Fibroblast of the conjunctiva (primary cell): ENCODE measurements around the gene FAM81A.
"Not testable (repeated sequence)": the region's sequence is repeated elsewhere in the genome, so short reads cannot be mapped to it uniquely, and the experiment has no call there.

Experiments
- DNase-seq: peaks from one replicate; pipeline ENCODE4 v3.0.0-alpha.2; 2010; ENCODE audit warnings: low read depth

The FAM81A gene

DNA sequence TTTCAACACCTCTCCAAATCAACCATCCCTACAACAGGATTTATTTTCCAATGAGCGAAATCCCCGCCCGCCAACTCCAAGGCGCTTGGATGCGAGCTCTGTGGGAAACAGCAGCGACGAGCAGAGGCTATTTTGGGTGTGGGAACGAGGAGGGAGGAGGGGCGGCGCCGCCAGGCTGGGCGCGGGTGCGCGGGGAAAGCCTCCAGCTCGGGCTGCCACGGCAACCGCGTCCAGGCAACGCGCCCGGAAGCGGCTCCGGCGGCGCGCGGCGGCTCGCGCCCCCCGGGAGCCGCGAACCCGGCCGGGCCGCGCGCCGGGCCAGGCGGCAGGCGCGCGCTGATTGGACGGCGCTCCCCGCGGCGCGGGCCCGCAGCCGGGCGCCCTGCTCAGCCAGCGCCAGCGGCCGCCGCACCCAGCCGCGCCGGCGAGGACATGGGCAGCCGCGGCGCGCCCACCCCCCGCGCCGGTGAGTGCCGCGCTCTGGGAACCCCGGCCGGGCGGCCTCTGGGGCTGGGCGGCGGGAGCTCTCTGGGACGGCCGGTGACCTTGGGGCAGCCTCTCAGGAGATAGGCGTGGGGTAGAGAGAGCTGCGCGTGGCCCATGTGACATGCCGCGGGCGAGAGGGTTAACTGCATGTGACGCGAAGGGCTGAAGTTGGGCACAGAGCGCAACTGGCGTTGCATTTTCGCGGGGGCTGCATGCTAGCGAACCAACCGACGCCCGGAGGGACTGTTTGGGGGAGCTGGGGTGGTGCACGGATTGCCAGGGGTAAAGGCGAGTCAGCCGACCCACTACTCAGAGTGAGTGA lies at the start of gene FAM81A:
TSS of gene FAM81A (plus strand) at position 370 of the 808 bp plus-strand sequence. CDS start 20,441 bp downstream, outside the sequence.
- DNase-seq, result peak; percentile 13

DNA sequence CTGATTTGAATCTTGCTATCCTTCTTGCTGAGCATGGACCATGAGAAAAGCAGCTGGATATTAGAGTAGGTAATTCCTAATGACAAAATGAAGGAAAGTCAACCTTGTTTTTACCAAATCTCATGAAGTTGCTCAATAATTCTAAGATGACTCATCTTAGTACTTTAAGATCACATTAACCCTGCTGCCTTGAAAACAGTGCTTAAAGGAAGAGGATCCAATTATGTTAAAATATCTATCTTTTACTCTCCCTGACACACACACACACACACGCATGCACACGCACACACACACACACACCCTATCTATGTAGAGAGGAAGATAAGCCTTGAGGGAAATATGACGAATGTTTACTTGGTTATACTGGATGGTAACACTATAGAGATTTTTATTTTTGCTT lies 49.3 kb upstream of the FAM81A start:
- peak; percentile 22 for DNase-seq

DNA sequence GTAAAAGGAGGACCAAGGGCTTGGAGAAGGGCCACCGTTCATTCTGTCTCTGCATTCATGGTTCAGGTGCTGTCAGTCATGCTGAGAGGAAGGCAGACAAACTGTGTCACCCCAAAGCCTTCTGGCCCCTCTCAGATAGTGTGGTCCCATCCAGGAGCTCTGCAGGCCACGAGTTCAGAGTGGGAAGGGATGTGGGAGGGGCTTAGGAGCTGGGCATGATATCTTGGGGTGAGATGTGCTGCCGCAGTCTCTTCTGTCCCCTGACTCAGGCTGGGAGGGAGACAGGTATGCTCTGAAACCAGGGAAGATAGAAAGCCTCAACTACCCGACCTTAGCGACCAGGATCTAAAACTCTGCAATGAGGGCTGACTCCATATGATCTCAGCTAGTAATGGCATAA lies 45.7 kb upstream of the FAM81A start:
- no peak for DNase-seq

DNA sequence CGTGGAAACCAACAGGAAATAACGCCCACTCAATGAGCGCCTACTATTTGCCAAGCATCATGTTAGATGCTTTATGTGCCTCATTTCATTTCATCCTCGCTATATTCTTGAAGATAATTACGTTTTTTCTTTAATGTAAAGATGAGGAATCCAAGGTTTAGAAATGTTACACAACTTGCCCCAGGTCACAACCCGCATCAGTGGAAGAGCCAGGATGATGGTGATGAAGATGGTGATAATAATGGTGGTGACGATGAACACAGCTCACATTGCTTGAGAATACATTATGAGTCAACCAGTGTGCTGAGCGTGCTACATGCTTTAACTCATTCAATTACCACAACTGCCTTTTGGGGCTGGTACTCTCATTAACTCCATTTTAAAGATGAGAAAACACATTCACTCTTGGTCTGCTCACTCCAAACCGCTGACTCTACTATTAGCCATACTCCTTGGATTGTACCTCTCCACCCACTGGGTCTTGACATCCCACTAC lies 43.8 kb upstream of the FAM81A start:
- no peak for DNase-seq

DNA sequence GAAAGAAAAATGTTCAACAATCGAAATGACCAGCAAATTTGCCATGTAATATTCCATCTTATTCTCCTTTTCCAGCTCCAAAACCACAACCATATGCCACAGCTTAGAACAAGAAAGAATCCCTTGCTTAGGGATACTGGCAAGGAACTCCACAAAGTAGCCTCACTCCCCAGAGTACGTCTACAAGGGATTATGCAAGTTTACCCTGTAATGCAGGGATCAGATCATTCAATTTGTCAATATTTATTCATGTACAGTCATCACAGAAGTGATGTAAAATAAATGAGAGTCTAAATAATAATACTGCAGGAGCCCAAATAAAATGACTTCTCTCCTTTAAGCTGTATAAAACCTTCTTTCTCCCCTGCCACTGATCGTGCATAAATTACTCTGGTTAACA lies 41.8 kb upstream of the FAM81A start:
- DNase-seq, result no peak

DNA sequence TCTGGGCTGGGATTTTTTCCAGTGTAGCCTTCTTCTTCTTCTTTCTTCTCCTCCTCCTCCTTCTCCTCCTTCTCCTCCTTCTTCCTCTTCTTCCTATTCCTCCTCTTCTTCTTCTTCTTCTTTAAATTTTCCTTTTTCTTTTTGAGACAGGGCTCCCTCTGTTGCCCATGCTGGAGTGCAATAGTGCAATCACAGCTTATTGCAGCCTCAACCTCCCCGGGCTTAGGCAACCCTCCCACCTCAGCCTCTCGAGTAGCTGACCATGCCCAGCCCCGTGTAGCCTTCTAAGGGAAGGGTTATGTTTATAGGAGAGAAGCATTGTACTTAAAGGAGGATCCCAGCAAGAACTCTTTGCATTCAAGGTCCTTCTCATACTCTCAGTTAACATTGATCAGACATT lies 41.3 kb upstream of the FAM81A start:
- DNase-seq, result no peak

DNA sequence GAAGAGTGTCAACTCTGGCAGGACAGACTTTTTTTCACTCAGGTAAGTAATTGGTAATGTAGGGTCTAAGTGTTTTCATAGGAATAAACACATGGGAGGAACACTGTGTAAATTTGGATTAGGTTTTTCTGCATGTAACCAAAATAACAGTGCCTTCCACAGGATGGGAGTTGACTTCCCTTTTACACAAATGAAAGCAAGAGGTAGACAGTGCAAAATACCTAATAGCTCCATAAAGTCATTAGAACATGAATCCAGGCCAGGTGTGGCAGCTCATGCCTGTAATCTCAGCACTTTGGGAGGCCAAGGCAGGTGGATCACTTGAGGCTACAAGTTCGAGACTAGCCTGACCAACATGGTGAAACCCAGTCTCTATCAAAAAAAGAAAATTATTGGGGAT lies 39.8 kb upstream of the FAM81A start:
- no peak for DNase-seq

DNA sequence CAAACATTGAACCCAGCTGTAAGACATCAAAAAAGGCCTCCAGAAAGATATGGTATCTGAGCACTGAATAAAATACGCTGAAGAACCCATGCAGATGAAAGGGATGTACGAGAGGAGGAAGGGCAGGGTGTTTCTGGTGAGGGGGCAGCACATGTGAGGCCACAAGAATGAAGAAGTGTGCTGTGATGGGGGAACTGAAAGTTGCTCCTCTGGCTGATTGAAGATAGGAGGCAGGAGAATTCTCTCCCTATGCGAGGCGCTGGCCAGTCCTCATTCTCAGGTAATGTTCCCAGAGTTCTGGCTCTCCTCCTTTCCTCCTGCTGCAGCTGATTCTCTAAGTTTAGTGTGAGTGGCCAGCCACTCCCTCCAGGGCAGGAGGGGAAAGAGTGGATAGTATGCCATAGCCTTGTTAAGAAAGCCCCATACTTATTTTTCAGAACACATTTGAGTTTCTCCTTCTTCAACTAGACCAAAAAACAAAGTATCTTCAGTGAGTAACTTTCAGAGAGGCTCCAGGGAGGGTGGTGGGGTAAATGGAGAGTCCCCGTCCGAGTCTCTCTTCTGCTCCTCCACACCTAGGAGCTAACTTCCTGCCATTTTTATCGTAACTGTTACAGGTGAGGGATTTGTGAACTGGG lies 38.4 kb upstream of the FAM81A start:
- no peak for DNase-seq

DNA sequence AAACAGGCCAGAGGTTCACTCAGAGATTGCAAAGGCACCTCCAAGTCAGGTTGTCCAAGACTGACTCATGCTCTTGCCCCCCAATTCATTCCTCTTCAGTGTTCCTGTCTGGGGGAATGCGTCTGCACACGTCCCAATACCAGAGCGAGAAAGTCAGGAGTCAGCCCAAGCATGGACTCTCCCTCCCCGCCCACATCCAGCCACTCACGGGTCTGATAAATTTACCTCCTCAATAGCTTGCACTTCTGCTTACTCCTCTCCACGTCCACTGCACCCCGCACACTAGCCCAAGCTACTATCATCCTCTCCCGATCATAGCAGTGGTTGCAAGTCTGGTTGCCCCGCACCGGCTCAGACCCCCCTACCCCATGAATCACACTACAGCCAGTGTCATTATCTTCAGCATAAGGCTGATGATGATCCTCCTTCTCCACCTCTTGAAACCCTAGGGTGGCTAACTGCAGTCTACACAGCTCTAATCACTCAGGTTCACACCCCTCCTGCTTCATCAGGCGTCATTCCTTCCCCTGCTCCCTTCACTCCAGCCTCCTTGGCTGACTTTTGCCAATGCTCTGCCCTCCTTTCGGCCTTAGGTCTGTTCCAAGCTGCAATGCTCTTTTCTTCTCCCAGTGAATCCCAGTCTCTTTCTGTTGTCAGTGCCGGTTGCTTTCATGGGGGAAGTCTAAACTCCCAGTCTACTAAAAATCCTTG lies 37.7 kb upstream of the FAM81A start:
- no peak for DNase-seq

DNA sequence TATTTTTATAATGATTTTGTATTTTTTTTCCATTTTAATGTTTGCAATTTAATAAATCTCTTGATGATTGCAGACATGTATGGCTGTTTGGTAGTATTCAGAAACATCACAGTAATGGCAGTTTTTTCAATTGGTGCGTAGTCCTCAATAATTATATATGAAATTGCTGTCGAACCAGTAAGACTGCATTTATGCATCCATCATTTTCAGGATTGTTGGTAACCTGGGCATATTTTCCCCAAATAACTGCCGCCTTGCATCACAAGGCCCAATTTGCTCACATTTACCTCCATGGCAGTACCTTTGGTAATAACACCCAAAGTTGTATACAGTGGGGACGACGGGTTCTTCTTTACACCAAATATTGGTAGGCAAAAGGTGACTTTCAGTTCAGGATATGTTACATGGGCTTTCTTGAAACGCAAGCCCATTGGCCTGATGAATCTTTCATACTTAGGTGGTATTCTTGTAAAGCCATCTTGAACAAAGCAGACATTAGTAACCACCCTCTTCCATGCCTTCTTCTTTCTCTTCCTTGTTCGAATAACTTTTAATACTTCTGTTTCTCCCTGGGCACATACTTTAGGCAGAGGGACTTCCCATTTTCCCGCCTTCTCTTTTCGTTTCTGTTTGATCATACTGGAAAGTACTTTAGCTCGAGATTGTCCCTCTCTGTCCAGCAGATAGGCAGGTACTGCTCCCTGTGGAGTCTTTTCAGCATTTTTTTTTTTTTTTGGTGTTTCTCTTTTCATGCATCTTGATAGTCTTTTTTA lies 36.7 kb upstream of the FAM81A start:
- DNase-seq, result not testable (repeated sequence)

DNA sequence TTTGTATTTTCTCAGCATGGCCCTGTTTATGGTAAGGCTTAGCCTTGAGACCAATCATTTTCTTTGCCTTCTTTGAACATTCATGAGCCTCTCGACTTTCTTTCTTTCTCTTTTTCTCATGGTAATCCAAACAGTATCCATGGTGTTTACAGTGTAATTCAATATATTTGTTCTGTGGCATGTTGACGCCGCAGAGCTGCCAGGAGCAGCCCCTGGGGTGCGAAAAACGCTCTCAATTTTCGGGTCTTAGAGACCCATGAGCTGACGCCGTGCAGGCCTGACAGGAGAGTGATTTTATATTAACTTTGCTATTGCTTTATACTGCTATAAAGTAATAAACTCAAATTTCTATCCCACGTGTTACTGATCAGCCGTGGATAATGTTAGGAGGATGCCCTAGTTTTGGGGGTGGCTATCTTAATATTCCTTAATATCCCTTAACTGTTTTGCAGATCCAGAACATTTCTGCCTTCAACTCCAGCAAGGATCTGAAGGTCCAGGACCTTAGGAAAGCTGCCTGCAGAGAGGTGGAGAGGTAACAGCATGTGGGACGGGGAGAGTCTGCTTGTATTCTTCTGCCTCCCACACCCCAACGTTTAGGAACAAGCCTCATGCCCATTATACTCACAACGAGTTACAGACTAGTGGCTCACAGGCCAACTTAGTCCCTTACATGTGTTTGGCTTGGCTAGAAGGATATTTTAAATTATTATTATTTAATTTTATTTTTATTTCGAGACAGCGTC lies 36.0 kb upstream of the FAM81A start:
- DNase-seq, result no peak

DNA sequence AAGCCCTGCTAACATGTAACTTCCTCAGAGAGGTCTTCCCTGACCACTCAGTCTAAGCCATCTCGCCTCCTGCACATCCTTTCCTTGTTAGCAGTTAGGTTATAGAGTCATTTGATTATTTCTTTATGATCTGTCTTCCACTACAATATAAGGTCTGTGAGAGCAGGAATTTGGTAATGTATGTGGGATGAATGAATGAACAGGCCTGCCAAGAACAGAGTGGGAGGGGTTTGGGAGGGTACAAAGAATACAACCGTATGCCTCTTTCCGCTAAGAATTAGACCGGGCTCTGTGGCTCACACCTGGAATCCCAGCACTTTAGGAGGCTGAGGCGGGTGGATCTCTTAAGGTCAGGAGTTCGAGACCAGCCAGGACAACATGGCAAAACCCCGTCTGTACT lies 32.9 kb upstream of the FAM81A start:
- DNase-seq, result no peak

DNA sequence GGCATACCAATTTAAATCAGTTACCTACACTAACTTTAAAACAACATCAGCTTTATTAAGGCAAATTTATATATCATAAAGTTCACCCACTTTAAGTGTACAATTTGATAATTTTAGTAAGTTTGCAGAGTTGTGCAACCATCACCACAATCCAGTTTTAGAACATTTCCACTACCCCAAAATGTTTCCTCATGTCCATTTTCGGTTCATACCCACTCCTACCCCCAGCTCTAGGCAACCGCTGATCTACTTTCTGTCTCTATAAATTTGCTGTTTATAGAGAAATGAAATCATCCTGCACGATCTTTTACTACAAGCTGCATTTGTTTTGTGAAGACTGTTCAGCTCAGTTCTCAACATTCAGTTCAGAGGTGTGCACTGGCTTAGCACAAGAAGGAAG lies 31.5 kb upstream of the FAM81A start:
- no peak for DNase-seq

DNA sequence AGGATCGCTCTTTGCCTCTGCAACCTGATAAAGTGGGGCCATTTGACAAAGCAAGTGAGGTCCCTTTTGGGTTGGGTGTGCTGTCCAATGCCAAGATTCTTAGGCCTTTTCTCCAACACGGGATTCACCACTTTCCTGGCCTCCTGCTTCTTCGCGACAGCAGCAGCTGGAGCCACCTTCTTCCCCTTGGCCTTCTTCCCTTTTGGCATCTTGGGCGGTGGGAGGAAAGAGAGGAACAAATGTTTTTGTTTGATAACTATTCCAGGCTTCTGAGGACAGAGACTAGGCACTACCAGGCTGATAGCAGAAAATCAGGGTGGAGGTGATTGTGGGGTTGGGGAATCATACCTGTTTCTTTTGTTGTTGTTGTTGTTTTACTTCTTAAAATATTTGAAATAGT lies 30.0 kb upstream of the FAM81A start:
- no peak for DNase-seq

DNA sequence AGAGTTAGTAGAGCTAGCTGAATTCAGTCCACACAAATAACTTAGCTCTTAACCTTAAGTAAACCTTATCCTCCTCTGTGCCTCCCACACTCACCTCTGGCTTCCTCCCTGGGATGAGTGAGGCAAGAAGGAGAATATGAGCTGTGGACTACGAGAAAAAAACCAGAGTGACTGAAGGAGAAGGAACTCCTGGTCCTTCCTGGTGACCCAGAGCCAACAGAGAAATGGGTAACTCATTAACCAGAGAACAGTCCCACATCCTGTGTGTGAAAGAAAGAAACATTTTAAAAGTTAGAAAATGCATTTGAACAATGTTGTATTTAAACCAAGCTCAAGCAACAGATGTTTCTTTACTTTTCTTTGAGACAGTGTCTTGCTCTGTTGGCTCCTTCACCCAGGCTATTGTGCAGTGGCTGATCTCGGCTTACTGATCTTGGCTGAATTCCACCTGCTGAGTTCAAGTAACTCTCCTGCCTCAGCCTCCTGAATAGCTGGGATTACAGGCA lies 27.5 kb upstream of the FAM81A start:
- DNase-seq, result no peak

DNA sequence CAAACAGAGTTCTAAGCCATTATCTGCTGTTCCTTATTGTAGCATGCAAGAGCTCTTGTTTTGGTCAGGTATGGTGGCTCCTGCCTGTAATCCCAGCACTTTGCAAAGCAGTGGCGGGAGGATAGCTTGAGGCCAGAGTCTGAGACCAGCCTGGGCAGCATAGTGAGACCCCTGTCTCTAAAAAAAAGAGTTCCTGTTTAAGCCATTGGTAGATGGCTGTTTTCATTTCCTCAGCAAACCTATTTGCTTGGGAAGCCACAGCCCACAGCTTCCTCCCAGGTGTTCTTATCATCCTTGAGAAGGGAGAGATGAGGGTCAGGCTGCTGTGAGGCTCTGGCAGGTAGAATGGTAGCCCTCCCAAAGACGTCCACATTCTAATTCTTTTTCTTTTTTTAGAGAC lies 24.4 kb upstream of the FAM81A start:
- DNase-seq, result no peak

DNA sequence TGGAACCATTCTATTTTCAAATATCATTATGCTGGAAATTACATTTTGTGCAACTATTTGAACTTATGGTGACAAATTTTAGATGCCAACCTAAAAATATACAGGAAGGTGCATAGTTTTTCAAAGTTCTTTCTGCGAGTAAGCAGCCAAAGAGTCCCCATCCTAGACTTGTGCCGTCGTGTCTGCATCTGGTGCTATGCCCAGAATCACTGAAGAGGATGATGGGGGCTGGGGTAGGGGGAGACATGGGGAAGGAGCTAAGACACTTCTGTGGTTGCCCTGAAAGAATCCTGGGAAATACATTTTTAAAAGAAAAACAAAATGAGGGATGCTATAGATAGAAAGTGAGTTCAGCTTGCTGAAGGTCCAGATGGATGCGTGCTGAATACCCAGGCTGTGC lies 21.2 kb upstream of the FAM81A start:
- no peak for DNase-seq

DNA sequence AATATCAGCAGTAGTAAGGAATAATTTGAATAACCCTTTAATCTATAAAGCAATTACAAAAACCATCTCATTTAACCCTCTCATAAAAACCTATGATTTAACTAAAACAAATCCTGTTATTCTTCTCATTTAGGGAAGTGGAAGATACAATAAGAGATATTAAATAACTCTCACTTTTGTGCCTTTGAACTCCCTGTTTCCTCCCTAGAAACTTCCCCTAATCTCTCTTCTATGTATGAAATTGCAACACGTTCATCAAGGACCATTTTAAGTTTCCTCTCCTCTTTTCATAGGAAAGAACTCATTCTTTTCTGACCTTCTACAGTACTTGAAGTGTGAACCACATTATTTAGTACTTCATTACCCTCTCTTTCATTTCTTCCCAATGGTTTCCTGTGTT lies 18.8 kb upstream of the FAM81A start:
- no peak for DNase-seq

DNA sequence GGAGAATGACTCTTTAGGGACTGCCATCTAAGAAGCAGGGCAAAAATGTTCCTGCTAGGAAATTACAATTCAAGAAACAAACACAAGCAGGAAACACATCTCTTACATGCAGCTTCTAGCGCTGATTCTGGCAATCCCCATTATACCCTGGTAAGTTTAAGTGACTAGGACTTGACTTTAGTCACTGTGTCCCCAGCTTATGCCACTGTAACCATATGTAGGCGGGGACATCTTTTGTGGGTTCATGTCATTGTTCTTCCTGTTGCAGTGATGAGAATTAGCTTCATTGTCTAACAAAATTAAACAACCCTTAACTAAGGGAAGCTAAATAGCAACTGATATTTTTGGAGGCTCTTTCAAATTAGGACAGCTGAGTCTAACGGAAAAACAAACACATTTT lies 17.9 kb upstream of the FAM81A start:
- DNase-seq, result no peak

DNA sequence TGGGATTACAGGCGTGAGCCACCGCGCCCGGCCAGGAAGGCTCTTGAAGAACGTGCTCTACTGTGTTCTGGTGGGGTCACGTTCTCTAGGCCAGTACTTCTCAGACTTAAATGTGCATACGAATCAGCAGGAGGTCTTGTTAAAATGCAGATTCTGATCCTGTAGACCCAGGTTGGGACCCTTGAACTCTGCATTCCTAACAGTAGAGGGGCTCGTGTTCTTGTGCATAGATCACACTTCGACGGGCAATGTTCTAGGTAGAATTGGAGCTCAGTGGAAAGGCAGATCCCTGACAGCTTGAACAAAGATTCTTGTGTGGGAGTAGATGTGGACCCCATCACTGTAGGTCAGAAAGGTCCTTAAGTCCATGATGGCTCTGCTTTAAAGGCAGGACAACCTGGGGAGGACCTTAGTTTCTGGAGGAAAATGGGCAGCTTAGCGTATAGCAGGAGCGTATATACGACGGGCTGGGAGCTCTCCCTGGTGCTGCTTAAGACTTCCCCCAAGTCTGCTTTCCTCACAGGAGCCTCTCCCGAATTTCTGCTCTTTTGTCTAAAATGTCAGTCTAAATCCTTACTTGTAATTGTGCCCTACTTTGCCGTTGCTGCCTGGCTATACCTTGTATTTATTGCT lies 16.9 kb upstream of the FAM81A start:
- DNase-seq, result peak; percentile 8

DNA sequence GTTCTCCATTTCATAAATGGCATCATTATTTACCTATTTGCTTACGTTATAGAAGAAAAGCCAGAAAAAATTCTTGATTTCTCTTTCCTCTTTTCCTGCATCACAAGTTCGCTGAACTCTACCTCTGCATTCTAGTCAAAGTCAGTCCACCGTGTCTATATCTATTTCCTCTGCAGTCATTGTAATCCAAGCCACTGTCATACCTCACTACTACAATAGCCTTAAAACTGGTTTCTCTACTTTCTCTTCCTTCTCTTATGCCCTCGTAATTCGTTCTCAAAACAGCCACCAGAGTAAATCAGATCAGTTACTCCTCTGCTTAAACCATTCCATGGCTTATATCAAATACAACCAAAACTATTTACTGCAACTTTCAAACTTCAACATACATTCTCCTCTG lies 13.4 kb upstream of the FAM81A start:
- no peak for DNase-seq
